Endometrial microvascular endothelial cells (primary cell): ENCODE measurements around the gene NPFFR2. TPM values are rescaled to one million over a fixed set of nuclear protein-coding genes. Genes with fewer than 3 reads are reported as not detected.
"Not testable (repeated sequence)": the region's sequence is repeated elsewhere in the genome, so short reads cannot be mapped to it uniquely, and the experiment has no call there.

Experiments
- in situ Hi-C: cut with HindIII; loops from 2 replicates; pipeline ENCODE4 v1.10.0; 2017; ENCODE audit warnings: low sequenced_read_pairs, low pct_unique_long_range_greater_than_20kb; ENCODE audit errors: inconsistent ontology term
- total RNA-seq: library from RNA; depleted of rRNA; stranded (reverse); fragments of >200 nt; gene quantifications from one replicate; pipeline ENCODE4 v1.2.3, GENCODE V29; 2015; ENCODE audit errors: inconsistent ontology term

Gene NPFFR2
- total RNA-seq, result 1.3 TPM

DNA sequence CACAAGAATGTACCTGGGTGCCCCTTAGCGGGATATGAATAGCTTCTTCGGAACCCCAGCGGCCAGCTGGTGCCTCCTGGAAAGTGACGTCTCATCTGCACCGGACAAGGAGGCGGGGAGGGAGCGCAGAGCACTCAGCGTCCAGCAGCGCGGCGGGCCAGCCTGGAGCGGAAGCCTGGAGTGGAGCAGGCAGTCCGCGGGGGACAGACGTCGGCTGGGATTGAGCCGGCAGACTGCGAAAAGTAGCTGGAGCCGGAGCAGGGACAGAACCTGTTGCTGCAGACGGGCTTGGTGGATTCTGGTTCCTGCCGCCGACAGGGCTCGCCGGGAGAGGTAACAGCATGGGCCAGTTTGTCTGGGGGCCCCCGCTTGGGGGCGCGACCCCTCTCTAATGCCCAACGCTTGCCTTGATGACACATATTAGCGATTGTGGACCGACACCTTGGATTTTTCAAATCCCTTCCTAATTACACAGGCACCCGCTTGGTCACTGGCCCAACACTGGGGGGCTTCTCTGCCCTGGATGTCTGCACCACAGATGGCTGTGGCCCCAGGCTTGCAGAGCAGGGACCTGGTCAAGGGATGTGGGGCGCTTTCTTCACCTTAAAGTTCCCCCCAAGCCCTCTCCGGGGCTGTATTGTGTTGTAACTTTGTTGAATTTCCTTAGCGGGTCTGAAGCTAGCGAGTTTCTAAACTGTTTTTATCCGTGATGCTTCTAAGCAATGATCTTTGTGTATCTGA lies at the start of gene NPFFR2:
TSS of gene NPFFR2 (plus strand) at position 133 of the 741 bp plus-strand sequence. CDS start 96,592 bp downstream, outside the sequence.
- in situ Hi-C loops, result no loop called here

DNA sequence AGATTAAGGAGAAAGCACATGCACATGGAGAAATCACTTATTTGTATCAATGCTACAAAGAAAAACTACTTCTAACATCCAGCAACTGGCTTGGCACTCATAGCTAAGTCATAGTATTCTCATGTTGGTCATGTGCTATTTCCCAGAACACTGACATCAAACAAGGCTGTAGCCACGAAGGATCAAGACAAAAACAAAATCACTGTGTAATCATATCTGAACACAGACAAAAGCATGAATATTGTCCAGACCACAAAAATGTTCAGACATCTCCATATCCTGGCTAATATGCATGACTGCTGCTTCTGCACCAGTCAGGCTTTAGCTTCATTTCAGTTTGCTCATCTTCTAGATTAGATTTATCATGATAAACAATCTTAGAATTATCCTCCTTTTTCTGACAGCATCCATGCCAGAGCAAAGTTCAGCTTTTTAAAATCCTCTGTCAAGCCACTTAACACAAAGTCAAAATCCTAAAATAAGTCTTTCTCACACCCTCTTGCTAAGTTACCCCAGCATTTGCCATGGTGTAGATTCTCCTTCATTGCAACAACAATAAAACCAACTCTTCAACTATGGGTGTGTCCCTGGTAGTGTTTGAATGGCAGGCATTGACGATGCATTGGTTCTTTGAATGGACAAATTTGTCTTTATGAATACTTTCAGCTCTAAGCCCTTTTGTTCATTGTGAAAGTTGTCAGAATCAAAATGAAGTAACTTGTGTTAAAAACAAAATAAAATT lies 39.1 kb upstream of the NPFFR2 start:
- in situ Hi-C loops, result no loop called here

DNA sequence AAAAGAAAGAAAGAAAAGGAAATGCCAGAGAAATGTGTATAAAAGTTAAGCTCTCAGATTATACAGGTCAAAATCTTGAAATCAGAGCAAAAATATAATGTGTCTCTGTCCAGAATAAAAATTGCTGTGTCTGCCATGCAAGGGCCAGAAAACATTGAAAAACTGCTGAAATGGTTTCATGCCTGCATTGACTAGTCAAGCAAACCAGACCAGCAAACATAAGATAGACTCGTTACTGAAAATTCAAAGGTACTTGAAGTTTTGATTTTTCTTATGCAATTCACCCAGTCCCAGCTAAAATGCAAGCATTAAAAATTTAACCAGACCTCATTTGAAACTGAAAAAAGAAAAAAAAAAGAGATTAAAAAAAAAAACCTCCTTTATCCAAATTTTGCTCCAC lies 37.2 kb upstream of the NPFFR2 start:
- in situ Hi-C loops, result no loop called here

DNA sequence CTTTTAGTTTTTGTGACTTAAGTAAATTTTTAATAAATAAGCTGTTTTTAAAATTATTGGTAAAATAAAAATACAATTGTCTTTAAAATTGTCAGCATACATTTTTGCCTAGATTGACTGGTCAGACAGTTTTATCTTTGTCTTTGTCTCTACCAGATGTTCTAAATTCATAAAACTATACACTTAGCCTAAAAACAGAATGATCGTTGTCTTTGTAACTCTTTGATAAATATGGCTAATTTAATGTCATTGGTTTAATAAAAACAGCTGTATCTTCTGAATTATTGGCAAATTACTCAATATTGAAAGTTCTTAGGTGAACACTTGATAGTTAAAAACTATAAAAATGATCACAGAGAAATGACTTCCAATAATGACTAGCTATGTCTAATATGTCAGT lies 36.5 kb upstream of the NPFFR2 start:
- in situ Hi-C loops, result no loop called here

GRCh38 chr4:72006586-72006985 lies 25.2 kb upstream of the NPFFR2 start:
- in situ Hi-C loops, result no loop called here

DNA sequence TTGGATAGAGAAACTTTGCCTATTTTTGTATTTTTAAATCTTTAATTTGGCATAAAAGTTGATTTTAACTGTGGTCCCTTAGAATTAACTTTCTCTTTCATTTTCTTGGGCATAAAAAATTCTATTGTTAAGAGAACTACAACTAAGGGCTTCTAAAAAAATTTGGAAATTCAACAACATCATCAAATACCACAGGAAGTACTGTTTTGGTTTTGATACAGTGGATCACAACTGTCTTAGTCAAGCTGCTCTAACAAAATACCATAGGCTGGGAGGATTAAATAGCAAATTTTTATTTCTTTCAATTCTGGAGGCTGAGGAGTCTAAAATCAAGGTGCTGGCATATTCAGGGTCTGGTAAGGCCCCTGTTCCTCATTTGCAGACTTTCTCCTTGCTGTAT lies 19.9 kb upstream of the NPFFR2 start:
- in situ Hi-C loops, result no loop called here

- in situ Hi-C loops, result no loop called here
Measured at GRCh38 chr4:72016011-72016410, 15.8 kb upstream of the NPFFR2 start.

DNA sequence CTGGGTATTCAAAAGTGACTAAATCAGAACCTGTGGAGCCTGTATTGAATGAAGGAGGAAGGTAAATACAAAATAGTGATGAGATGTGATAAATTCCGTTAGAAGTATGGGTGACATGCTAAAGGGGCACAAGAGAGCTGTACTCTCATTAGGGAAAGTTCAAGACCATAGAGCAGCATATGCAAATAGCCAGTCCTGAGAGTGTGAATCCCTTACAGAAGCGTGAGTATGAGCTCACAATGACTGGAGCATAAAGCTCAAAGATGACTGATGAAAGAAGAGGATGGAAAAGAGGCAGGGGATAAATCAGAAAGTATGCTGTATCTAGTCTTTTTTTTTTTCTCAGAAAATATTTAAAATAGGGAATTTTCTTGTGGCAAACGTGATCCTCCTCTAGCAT lies 12.1 kb upstream of the NPFFR2 start:
- in situ Hi-C loops, result no loop called here

DNA sequence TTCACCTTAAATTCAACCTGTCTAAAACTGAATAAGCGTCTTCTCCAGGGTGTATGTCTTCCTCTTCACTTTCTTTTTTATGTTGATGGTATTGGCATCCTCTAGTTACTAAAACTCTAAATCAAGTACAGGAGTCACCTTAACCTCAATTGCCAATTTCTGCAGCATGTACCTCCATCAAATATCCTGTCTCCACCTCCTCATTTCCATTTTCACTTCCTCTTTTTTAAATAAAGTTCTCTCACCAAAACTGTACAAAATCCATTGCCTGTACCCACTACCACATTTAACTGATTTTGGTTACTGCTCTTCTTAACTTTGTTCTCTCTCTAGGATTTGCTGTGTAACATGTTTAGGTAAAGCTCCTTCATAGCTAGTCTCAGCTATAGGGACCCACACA lies 9.2 kb upstream of the NPFFR2 start:
- in situ Hi-C loops, result no loop called here

DNA sequence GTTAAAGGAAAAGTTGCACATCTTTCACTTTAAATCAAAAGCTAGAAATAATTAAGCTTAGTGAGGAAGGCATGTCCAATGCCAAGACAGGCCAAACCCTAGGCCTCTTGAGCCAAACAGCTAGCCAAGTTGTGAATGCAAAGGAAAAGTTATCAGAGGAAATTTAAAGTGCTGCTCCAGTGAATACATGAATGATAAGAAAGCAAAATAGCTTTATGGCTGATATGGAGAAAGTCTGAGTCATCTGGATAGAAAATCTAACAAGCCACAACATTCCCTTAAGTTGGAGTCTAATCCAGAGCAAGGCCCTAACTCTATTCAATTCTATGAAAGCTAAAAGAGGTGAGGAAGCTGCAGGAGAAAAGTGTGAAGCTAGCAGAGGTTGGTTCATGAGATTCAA lies 23.8 kb downstream of the NPFFR2 start:
- in situ Hi-C loops, result no loop called here

DNA sequence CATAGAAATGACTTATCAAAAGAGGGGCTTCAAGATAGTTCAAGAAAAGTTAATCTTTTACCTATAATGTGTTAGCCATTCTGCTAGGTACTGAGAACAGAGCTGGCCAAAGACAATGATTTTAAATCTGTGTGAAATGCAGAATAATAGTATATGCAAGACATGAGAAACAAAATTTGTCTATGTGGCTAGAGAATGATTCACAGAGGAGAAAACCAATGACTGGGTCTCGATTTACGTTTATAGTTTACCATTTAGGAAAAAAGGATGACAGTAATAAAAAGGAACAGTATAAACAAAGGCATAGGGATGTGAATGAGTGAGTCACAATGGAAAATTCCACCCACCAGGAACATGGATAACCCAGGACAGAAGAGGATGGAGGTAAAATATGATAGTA lies 31.9 kb downstream of the NPFFR2 start:
- in situ Hi-C loops, result no loop called here

GRCh38 chr4:72067051-72067450 lies 35.3 kb downstream of the NPFFR2 start:
- in situ Hi-C loops, result no loop called here

DNA sequence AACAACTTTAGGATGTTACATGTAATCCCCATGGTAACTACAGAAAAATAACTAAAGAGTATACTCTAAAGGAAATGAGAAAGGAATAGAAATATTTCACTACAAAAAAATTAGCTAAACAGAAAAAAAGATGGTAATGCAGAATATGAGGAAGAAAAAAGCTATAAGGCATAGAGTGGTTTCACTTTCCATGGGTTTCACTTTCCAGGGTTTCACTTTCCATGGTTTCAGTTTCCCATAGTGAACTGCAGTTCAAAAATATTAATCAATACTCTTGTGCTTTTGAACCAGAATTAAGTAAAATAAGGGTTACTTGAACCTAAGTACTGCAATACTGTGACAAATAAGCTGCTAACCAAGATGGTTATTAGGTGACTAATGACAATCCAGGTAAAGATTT lies 42.0 kb downstream of the NPFFR2 start:
- in situ Hi-C loops, result no loop called here

GRCh38 chr4:72076562-72076961 lies 44.8 kb downstream of the NPFFR2 start:
- in situ Hi-C loops, result no loop called here

DNA sequence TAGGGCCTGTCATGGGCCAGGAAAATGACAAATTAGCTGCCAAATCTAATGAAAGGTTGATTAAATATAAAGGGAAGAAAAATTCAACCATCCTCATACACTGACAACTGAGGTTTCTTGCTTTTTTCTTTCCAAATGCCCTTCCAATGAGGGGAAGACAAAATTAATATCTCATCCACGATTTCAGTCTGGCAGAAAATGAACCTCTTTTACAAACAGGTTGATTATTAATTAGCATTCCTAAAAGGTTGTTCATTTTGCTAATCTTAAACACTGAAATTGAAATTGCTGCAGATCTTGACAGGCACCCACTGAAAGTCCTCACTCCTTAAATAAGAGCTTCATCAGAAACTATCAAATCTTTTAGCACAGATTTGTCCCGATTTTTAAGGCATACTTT lies 45.5 kb downstream of the NPFFR2 start:
- in situ Hi-C loops, result no loop called here

DNA sequence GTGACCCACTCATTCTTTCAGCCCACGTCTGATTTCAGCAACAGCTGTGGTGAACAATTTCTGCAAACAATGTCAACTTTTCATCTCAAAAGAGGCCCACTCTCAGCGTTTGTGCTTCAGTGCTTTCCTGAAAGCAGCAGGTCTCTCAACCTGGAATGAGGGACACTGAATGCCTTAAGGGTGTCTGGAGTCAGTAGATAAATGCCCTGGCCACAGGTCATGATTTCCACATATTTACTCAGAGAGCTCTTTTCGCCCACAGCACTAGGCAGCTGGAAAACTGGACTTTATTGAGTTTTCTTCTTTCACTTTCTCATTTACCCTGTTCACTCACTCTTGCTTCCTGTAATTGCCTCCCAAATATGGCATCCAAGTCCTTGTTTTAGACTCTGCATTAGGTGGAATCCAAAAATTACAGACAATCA lies 52.8 kb downstream of the NPFFR2 start:
- in situ Hi-C loops, result no loop called here

- in situ Hi-C loops, result not testable (repeated sequence)
Measured at GRCh38 chr4:72090606-72091005, 58.8 kb downstream of the NPFFR2 start.

GRCh38 chr4:72094059-72094797 lies 62.4 kb downstream of the NPFFR2 start:
- in situ Hi-C loops, result no loop called here

- in situ Hi-C loops, result no loop called here
Measured at GRCh38 chr4:72107456-72107855, 75.7 kb downstream of the NPFFR2 start.

DNA sequence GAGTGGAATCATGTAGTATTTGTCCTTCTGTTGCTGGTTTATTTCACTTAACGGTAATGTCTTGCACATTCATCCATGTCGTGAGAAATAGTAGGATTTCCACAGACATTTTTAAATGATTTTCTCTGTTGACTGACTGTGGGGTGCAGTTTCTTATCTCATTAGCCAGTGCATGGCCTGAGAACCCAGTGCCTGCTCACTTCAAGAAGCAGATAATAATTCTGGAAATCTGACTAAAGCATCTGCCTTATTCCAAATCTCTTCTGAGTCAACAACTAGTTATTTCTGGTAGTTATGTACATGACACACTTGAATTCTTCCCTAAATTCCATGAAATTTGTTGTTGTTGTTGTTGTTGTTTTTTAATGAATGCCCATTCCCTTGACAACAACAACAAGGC lies 77.6 kb downstream of the NPFFR2 start:
- in situ Hi-C loops, result no loop called here
